ENCODE data around the gene DEPDC1B.
A peak's percentile ranks its signal among the peaks of the same experiment; 100 is the strongest.
"Not testable (repeated sequence)": the region's sequence is repeated elsewhere in the genome, so short reads cannot be mapped to it uniquely, and the experiment has no call there.

DEPDC1B gene

DNA sequence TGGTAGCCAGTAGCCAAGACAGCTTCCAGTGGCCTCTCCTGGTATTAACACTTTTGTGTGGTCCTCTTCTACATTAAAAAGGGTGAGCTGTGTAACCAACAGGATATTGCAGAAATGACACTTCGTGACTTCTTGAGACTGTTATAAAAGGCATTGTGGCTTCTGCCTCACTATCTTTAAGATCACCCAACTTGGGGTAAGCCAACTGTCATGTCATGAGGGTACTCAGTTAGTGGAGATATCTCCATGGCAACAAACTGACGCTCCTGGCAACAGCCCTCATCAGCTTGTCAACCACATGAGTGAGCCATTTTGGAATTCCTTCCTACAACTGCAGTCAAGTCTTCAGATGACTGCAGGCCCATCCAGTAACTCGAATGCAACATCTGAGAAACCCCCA is 121.7 kb downstream of the DEPDC1B start:
- H3K4me3 ChIP-seq (ENCODE audit: low read depth in 1 of 2, low read length in 2 of 2): no peak overlapping the region
- no peaks in the 10 kb centered on the region for H3K9me3 ChIP-seq (ENCODE audit: control insufficient read depth in 1 of 2, low read length in 2 of 2)
- no peaks in the 10 kb centered on the region for H3K27me3 ChIP-seq (ENCODE audit: low read depth, low read length)
- no peaks in the 10 kb centered on the region for H3K36me3 ChIP-seq (ENCODE audit: control insufficient read depth in 1 of 2, insufficient read depth in 2 of 2, low read length in 2 of 2)
- H3K27ac ChIP-seq (ENCODE audit: low read length): no peak overlapping the region
- H3K4me1 ChIP-seq (ENCODE audit: control insufficient read depth in 1 of 2, insufficient read depth in 2 of 2, low read length in 2 of 2): no peaks in the 10 kb centered on the region

DNA sequence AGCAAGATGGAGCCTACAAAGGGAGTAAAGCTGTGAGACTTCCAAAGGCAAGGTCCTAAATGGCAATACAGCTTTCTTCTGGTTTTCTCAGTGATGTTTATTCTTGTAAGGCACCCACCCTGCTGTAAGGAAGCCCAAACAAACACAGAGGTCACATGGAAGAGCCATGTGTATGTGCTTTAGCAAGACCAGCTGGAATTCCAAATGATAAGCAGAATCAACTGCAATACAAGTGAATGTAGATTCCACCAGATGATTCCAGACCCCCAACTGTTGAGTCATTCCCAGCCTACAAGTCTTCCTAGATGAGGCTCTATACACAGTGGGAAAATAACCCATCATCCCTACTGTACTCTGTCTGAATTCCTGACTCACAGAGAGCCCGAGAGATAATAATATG is 122.8 kb downstream of the DEPDC1B start:
- H3K27ac ChIP-seq (ENCODE audit: low read length): no peak overlapping the region
- no peaks in the 10 kb centered on the region for H3K4me1 ChIP-seq (ENCODE audit: control insufficient read depth in 1 of 2, insufficient read depth in 2 of 2, low read length in 2 of 2)
- H3K4me3 ChIP-seq (ENCODE audit: low read depth in 1 of 2, low read length in 2 of 2): no peak overlapping the region
- H3K9me3 ChIP-seq (ENCODE audit: control insufficient read depth in 1 of 2, low read length in 2 of 2): no peaks in the 10 kb centered on the region
- no peaks in the 10 kb centered on the region for H3K36me3 ChIP-seq (ENCODE audit: control insufficient read depth in 1 of 2, insufficient read depth in 2 of 2, low read length in 2 of 2)
- no peaks in the 10 kb centered on the region for H3K27me3 ChIP-seq (ENCODE audit: low read depth, low read length)

DNA sequence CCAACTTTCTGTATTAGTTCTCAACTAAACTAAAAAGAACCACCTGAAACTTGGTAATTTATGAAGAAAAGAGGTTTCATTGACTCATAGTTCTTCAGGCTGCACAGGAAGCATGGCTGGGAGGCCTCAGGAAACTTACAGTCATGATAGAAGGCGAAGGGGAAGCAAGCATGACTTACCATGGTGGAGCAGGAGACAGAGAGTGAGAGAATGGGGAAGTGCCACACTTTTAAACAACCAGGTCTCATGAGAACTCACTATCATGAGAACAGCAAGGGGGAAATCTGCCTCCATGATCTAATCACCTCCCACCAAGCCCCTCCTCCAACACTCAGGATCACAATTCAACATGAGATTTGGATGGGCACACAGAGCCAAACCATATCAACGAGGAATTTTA is 123.5 kb downstream of the DEPDC1B start:
- no peaks in the 10 kb centered on the region for H3K9me3 ChIP-seq (ENCODE audit: control insufficient read depth in 1 of 2, low read length in 2 of 2)
- H3K36me3 ChIP-seq (ENCODE audit: control insufficient read depth in 1 of 2, insufficient read depth in 2 of 2, low read length in 2 of 2): no peaks in the 10 kb centered on the region
- no peak overlapping the region for H3K27ac ChIP-seq (ENCODE audit: low read length)
- no peak overlapping the region for H3K4me3 ChIP-seq (ENCODE audit: low read depth in 1 of 2, low read length in 2 of 2)
- no peaks in the 10 kb centered on the region for H3K4me1 ChIP-seq (ENCODE audit: control insufficient read depth in 1 of 2, insufficient read depth in 2 of 2, low read length in 2 of 2)
- no peaks in the 10 kb centered on the region for H3K27me3 ChIP-seq (ENCODE audit: low read depth, low read length)

DNA sequence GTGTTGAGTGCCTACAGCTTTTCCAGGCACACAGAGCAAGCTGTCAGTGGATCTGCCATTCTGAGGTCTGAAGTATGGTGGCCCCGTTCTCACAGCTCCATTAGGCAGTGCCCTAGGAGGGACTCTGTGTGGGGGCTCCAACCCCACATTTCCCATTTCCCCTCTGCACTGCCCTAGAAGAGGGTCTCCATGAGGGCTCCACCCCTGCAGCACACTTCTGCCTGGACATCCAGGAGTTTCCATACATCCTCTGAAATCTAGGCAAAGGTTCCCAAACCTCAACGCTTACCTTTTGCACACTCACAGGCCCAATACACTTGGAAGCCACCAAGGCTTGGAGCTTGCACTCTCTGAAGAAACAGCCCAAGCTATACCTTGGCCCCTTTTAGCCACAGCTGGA is 131.3 kb downstream of the DEPDC1B start:
- Histone ChIP-seq H3K36me3 (ENCODE audit: control insufficient read depth in 1 of 2, insufficient read depth in 2 of 2, low read length in 2 of 2) (no peaks in the 10 kb centered on the region), H3K4me3 (ENCODE audit: low read depth in 1 of 2, low read length in 2 of 2) (peak overlapping the region in 1 of 2 donors; percentile 6), H3K27ac (ENCODE audit: low read length) (no peak overlapping the region), H3K27me3 (ENCODE audit: low read depth, low read length) (no peaks in the 10 kb centered on the region), H3K4me1 (ENCODE audit: control insufficient read depth in 1 of 2, insufficient read depth in 2 of 2, low read length in 2 of 2) (no peaks in the 10 kb centered on the region), H3K9me3 (ENCODE audit: control insufficient read depth in 1 of 2, low read length in 2 of 2) (peaks cover 0 to 11% of the 10 kb centered on the region in 2 donors)

DNA sequence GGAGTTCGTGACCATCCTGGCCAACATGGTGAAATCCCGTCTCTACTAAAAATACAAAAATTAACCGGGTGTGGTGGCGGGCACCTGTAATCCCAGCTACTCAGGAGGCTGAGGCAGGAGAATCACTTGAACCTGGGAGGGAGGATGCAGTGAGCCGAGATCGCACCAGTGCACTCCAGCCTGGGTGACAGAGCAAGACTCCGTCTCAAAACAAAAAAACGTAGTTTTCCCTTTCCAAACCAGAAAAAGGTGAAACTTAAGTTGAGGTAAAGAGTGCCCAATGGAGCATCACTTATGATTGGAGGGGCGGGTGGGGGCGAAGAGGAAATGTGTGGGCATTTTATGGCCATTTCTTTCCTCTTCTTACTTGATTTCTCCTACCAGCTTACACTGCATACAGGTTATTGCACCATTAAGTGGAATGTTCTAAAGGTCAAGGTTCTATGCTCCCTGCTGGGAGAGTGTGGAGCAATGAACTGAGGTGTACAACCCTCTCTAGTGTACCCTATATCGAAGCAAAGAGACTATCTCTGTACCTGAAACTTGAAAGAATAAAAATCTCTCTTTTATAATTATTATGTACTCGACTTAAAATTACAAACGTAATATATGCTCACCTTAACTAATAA is 136.2 kb downstream of the DEPDC1B start:
- Histone ChIP-seq H3K4me3 (ENCODE audit: low read depth in 1 of 2, low read length in 2 of 2) (no peak overlapping the region), H3K27ac (ENCODE audit: low read length) (no peak overlapping the region), H3K9me3 (ENCODE audit: control insufficient read depth in 1 of 2, low read length in 2 of 2) (peaks cover 0 to 7% of the 10 kb centered on the region in 2 donors), H3K27me3 (ENCODE audit: low read depth, low read length) (no peaks in the 10 kb centered on the region), H3K4me1 (ENCODE audit: control insufficient read depth in 1 of 2, insufficient read depth in 2 of 2, low read length in 2 of 2) (no peaks in the 10 kb centered on the region), H3K36me3 (ENCODE audit: control insufficient read depth in 1 of 2, insufficient read depth in 2 of 2, low read length in 2 of 2) (no peaks in the 10 kb centered on the region)

DNA sequence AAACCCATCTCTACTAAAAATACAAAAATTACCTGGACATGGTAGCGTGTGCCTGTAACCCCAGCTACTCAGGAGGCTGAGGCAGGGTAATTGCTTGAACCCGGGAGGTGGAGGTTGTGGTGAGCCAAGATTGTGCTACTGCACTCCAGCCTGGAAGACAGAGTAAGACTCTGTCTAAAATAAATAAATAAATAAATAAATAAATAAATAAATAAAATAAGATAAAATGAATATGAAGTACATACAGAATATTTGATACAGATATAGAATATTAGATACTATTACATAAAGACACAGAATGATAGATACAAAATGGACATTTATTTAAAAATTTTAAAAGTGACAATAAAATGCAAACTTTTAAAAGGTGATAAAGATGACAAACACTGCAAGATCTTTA is 146.7 kb downstream of the DEPDC1B start:
- not testable (repeated sequence) for H3K4me1 ChIP-seq (ENCODE audit: control insufficient read depth in 1 of 2, insufficient read depth in 2 of 2, low read length in 2 of 2); H3K4me3 ChIP-seq (ENCODE audit: low read depth in 1 of 2, low read length in 2 of 2); H3K9me3 ChIP-seq (ENCODE audit: control insufficient read depth in 1 of 2, low read length in 2 of 2); H3K27me3 ChIP-seq (ENCODE audit: low read depth, low read length); H3K27ac ChIP-seq (ENCODE audit: low read length); H3K36me3 ChIP-seq (ENCODE audit: control insufficient read depth in 1 of 2, insufficient read depth in 2 of 2, low read length in 2 of 2)

DNA sequence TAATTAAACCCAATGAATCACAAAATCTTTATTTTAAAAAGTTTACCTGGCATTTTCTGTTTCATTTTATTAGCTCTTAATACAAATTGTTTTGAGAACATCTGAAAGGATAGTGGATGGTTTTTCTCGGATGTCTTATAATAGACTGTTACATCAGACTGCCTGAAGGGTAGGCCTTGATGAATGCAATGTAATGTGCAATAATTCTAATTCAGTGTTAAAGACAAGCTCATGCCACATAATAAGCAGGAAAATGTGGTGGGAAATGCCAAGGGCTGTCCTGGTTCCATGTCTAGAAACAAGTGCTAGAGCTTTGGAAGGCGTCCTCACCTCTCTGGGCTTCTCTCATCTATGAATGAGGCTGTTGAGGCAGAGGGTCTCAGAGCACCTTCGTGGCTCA is 148.1 kb downstream of the DEPDC1B start:
- Histone ChIP-seq H3K4me1 (ENCODE audit: control insufficient read depth in 1 of 2, insufficient read depth in 2 of 2, low read length in 2 of 2) (no peaks in the 10 kb centered on the region), H3K9me3 (ENCODE audit: control insufficient read depth in 1 of 2, low read length in 2 of 2) (peaks cover 0 to 3% of the 10 kb centered on the region in 2 donors), H3K36me3 (ENCODE audit: control insufficient read depth in 1 of 2, insufficient read depth in 2 of 2, low read length in 2 of 2) (no peaks in the 10 kb centered on the region), H3K27me3 (ENCODE audit: low read depth, low read length) (no peaks in the 10 kb centered on the region), H3K4me3 (ENCODE audit: low read depth in 1 of 2, low read length in 2 of 2) (no peak overlapping the region), H3K27ac (ENCODE audit: low read length) (peak overlapping the region; percentile 33)

DNA sequence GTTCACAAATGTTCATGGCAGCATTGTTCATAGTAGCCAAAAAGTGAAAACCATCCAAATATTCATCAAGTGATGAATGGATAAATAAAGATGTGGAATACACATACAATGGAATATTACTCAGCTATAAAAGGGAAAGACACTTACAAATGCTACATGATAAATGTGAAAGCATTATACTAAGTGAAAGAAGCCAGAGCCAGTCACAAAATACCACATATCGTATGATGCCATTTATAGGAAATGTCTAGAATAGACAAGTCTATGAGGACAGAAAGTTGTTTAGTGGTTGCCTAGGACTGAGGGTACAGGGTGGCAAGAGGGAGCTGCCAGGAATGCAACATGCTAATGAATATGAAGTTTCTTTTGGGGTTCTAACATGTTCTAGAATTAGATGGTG is 148.7 kb downstream of the DEPDC1B start:
- Histone ChIP-seq H3K9me3 (ENCODE audit: control insufficient read depth in 1 of 2, low read length in 2 of 2) (peaks cover 0 to 3% of the 10 kb centered on the region in 2 donors), H3K4me3 (ENCODE audit: low read depth in 1 of 2, low read length in 2 of 2) (no peak overlapping the region), H3K36me3 (ENCODE audit: control insufficient read depth in 1 of 2, insufficient read depth in 2 of 2, low read length in 2 of 2) (no peaks in the 10 kb centered on the region), H3K4me1 (ENCODE audit: control insufficient read depth in 1 of 2, insufficient read depth in 2 of 2, low read length in 2 of 2) (no peaks in the 10 kb centered on the region), H3K27ac (ENCODE audit: low read length) (peak overlapping the region; percentile 33), H3K27me3 (ENCODE audit: low read depth, low read length) (no peaks in the 10 kb centered on the region)

DNA sequence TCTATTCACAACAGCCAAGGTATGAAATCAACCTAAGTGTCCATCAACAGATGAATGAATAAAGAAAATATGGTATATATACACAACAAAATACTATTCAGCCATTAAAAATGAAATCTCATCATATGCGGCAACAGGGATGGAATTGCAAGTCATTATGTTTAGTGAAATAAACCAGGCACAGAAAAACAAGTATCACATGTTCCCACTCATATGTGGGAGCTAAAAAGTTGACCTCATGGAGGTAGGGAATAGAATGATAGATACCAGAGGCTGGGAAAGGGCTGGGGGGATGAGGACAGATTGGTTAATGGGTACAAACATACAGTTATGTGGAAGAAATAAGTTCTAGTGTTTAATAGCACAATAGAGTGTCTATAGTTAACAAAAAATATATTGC is 149.7 kb downstream of the DEPDC1B start:
- no peak overlapping the region for H3K4me3 ChIP-seq (ENCODE audit: low read depth in 1 of 2, low read length in 2 of 2)
- peak overlapping the region; percentile 19 for H3K27ac ChIP-seq (ENCODE audit: low read length)
- H3K36me3 ChIP-seq (ENCODE audit: control insufficient read depth in 1 of 2, insufficient read depth in 2 of 2, low read length in 2 of 2): no peaks in the 10 kb centered on the region
- H3K27me3 ChIP-seq (ENCODE audit: low read depth, low read length): no peaks in the 10 kb centered on the region
- no peaks in the 10 kb centered on the region for H3K9me3 ChIP-seq (ENCODE audit: control insufficient read depth in 1 of 2, low read length in 2 of 2)
- H3K4me1 ChIP-seq (ENCODE audit: control insufficient read depth in 1 of 2, insufficient read depth in 2 of 2, low read length in 2 of 2): peaks cover 0 to 3% of the 10 kb centered on the region in 2 donors

DNA sequence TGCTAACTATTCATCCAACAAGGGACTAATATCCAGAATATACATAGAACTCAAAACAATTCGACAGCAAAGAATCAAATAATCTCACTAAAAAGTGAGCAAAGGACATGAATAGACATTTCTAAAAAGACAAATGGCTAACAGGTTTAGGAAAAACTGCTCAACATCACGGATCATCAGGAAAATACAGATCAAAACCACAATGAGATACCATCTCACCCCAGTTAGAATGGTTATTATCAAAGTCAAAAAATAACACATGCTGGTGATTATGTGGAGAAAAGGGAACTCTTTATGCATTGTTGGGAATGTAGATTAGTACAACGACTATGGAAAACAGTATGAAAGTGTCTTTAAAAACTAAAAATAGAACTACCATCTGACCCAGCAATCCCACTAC is 150.1 kb downstream of the DEPDC1B start:
- Histone ChIP-seq H3K4me1 (ENCODE audit: control insufficient read depth in 1 of 2, insufficient read depth in 2 of 2, low read length in 2 of 2) (peaks cover 0 to 5% of the 10 kb centered on the region in 2 donors), H3K4me3 (ENCODE audit: low read depth in 1 of 2, low read length in 2 of 2) (no peak overlapping the region), H3K9me3 (ENCODE audit: control insufficient read depth in 1 of 2, low read length in 2 of 2) (no peaks in the 10 kb centered on the region), H3K27me3 (ENCODE audit: low read depth, low read length) (no peaks in the 10 kb centered on the region), H3K27ac (ENCODE audit: low read length) (peak overlapping the region; percentile 19), H3K36me3 (ENCODE audit: control insufficient read depth in 1 of 2, insufficient read depth in 2 of 2, low read length in 2 of 2) (no peaks in the 10 kb centered on the region)

Data from muscle layer of duodenum (tissue), 2 donors.